T-cell (primary cell): ENCODE results near the gene MEI4. TPM values are rescaled to one million over a fixed set of nuclear protein-coding genes. Genes with fewer than 3 reads are reported as not detected.

Experiments
- ATAC-seq, 4 experiments: fragments of 200-7000 bp in 3 of 4; fragments of 150-1000 bp in 1 of 4; cut with Tn5 transposase; replicated peaks in 1 of 4; 1 replicate in 3 of 4; 2 replicates in 1 of 4; pipeline ENCODE4 v1.10.0; 2021; ENCODE audit warnings: moderate library complexity in 3 of 4, mild to moderate bottlenecking in 2 of 4, moderate number of reproducible peaks in 1 of 4
- CTCF ChIA-PET, 2 donors: fragments of 300-600 bp; sonication (Branson Sonifier 250); formaldehyde crosslinking; loops; one replicate each; lab custom pipeline; 2022; ENCODE audit warnings: antibody characterized with exemption in 2 of 2; lab: Charles Lee
- POLR2A ChIA-PET, 2 donors: fragments of 300-600 bp; sonication (Branson Sonifier 250); formaldehyde crosslinking; loops; one replicate each; lab custom pipeline; 2022; ENCODE audit warnings: antibody characterized with exemption in 2 of 2; lab: Charles Lee
- DNase-seq, 35 experiments: peaks; one replicate each; pipeline versions ENCODE4 v3.0.0 to v3.0.0-alpha.2; 2013 to 2023
- H3K27ac ChIP-seq: one replicate; pipeline ENCODE4 v1.5.1; 2013; ENCODE audit warnings: low read length
- H3K27me3 ChIP-seq, 2 experiments: replicated peaks in 1 of 2; 1 replicate in 1 of 2; 2 replicates in 1 of 2; pipeline versions ENCODE4 v1.6.1 to v1.7.0; 2013; ENCODE audit warnings: low read length in 1 of 2, mixed read lengths in 1 of 2; ENCODE audit not compliant: control insufficient read depth in 2 of 2, insufficient read depth in 2 of 2; ENCODE audit errors: extremely low read depth in 1 of 2
- H3K36me3 ChIP-seq, 2 donors: 1 replicate in 1 of 2; 2 replicates in 1 of 2; pipeline versions ENCODE4 v1.6.1 to v1.7.0; 2013; ENCODE audit warnings: low read length in 1 of 2; ENCODE audit not compliant: control insufficient read depth in 2 of 2, insufficient read depth in 1 of 2; ENCODE audit errors: extremely low read depth in 1 of 2
- H3K4me1 ChIP-seq, 2 experiments: 1 replicate in 1 of 2; 2 replicates in 1 of 2; pipeline versions ENCODE4 v1.6.1 to v1.7.0; 2013; ENCODE audit warnings: low read length in 2 of 2, mixed read lengths in 1 of 2; ENCODE audit not compliant: insufficient read depth in 2 of 2, control insufficient read depth in 1 of 2; ENCODE audit errors: extremely low read depth in 1 of 2
- H3K4me3 ChIP-seq, 2 donors: 1 replicate in 1 of 2; 2 replicates in 1 of 2; pipeline versions ENCODE4 v1.5.1 to v1.7.0; 2013; ENCODE audit warnings: mild to moderate bottlenecking in 2 of 2, low read length in 1 of 2, moderate library complexity in 1 of 2; ENCODE audit not compliant: control insufficient read depth in 1 of 2; ENCODE audit errors: extremely low read depth in 1 of 2
- H3K9me3 ChIP-seq: 2 replicates; pipeline ENCODE4 v1.7.0; 2013
- H3K27ac Mint-ChIP-seq, 2 donors: one replicate each; pipeline ENCODE4 v1.8.0; 2020 to 2021; ENCODE audit warnings: mild to moderate bottlenecking in 2 of 2, mixed read lengths in 2 of 2
- H3K27me3 Mint-ChIP-seq, 2 donors: one replicate each; pipeline ENCODE4 v1.8.0; 2021 to 2022; ENCODE audit warnings: mixed read lengths in 2 of 2
- H3K36me3 Mint-ChIP-seq: one replicate; pipeline ENCODE4 v1.8.0; 2021; ENCODE audit warnings: mixed read lengths
- H3K4me1 Mint-ChIP-seq, 3 donors: one replicate each; pipeline ENCODE4 v1.8.0; 2020 to 2022; ENCODE audit warnings: mixed read lengths in 3 of 3, mild to moderate bottlenecking in 1 of 3
- H3K4me3 Mint-ChIP-seq, 3 donors: one replicate each; pipeline ENCODE4 v1.8.0; 2020 to 2022; ENCODE audit warnings: mild to moderate bottlenecking in 3 of 3, mixed read lengths in 3 of 3, moderate library complexity in 3 of 3
- H3K9me3 Mint-ChIP-seq, 3 donors: one replicate each; pipeline ENCODE4 v1.8.0; 2020 to 2022; ENCODE audit warnings: mixed read lengths in 3 of 3
- WGBS: methylation state at CpG from one replicate; pipeline ENCODE4 v1.1.5; 2013; ENCODE audit warnings: missing lambda C conversion rate; ENCODE audit not compliant: insufficient coverage; 5-methylcytosine and 5-hydroxymethylcytosine counted together
- total RNA-seq, 35 experiments: library from RNA in 6 of 35; stranded (reverse) in 6 of 35; fragments of 120-200 nt in 1 of 35; gene quantifications; one replicate each; pipeline versions ENCODE4 v1.2.1 to v1.2.4 and lab custom pipeline; 2013 to 2026

Gene MEI4
- total RNA-seq, 5 donors from 2014 or later (not counting 1 experiment from before 2014, with no cell fraction given), result not detected

DNA sequence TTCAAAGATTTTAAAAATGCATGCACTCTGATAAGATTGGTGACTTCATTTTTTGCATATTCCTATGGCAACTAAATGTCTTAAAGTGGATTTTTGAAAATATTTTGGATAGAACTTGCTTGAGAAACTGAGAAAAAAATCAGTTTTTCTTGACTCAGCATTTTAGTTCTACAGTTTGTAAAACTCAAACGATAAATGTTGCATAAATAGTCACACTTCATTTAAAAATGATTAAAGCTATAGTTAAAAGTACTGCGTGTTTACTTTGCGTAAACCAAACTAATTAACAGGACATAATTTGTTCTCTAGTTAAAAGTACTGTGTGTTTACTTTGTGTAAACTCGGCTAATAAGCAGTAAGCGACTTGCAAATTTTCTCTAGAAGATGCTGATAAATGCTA is 28.3 kb upstream of the MEI4 start:
- Mint-ChIP-seq H3K27ac (no peak overlapping the region), H3K9me3 (peaks cover 0 to 10% (median 6%) of the 10 kb centered on the region in 3 donors), H3K27me3 (no peaks in the 10 kb centered on the region), H3K4me1 (no peaks in the 10 kb centered on the region), H3K36me3 (no peaks in the 10 kb centered on the region), H3K4me3 (no peak overlapping the region)
- no CpG with 5 or more reads among the region's 5 CpGs for WGBS
- Histone ChIP-seq H3K36me3 (no peaks in the 10 kb centered on the region), H3K4me3 (no peak overlapping the region), H3K4me1 (no peaks in the 10 kb centered on the region), H3K27me3 (no peaks in the 10 kb centered on the region), H3K9me3 (no peaks in the 10 kb centered on the region), H3K27ac (no peak overlapping the region)
- CTCF ChIA-PET, result no interaction called here
- POLR2A ChIA-PET, result no interaction called here
- ATAC-seq (no peak), DNase-seq (no peak)

DNA sequence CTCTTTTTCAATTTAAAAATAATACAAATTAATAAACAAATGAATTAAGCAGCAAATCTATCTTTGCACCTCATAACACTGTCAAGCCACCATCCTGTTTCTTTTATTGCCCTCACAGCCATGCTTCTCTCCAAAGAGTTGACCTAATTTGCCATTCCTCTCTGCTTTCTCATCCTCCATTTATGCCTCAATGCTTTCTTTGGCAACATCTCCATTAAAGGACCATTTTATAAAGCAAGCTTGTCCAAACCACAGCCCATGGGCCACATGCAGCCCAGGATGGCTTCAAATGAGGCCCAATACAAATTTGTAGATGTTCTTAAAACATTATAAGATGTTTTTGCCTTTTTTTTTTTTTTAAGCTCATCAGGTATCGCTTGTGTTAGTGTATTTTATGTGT is 26.4 kb upstream of the MEI4 start:
- H3K4me1 ChIP-seq, result no peaks in the 10 kb centered on the region
- H3K4me3 ChIP-seq, result no peak overlapping the region
- H3K9me3 Mint-ChIP-seq, result peaks cover 0 to 10% (median 4%) of the 10 kb centered on the region in 3 donors
- CTCF ChIA-PET, result no interaction called here
- no peak overlapping the region for H3K27ac Mint-ChIP-seq
- H3K9me3 ChIP-seq, result no peaks in the 10 kb centered on the region
- ATAC-seq (no peak), DNase-seq (no peak)
- H3K4me3 Mint-ChIP-seq, result no peak overlapping the region
- no peaks in the 10 kb centered on the region for H3K36me3 ChIP-seq
- no peaks in the 10 kb centered on the region for H3K27me3 ChIP-seq
- no CpG with 5 or more reads among the region's 1 CpG for WGBS
- H3K4me1 Mint-ChIP-seq, result no peaks in the 10 kb centered on the region
- POLR2A ChIA-PET, result no interaction called here
- H3K27ac ChIP-seq, result no peak overlapping the region
- H3K36me3 Mint-ChIP-seq, result no peaks in the 10 kb centered on the region
- no peaks in the 10 kb centered on the region for H3K27me3 Mint-ChIP-seq

DNA sequence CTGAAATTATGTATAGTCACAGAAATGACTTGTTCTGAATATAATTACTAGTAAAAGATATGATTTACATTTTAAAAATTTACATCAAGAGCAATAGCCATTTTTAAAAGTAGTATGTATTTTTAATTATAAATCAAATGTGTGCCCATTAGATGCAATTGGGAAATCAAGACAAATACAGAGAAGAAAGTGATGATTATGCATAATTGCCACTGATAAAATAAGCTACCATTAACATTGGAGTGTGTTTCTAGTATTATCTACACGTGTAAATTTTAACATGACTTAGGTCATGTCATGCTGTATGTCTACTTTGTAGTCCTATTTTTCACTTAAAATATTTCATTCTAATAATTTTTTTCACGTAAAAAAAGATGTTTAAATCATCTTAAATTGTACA is 22.8 kb upstream of the MEI4 start:
- H3K9me3 Mint-ChIP-seq, result peaks cover 0 to 10% (median 4%) of the 10 kb centered on the region in 3 donors
- ATAC-seq, result no peak

DNA sequence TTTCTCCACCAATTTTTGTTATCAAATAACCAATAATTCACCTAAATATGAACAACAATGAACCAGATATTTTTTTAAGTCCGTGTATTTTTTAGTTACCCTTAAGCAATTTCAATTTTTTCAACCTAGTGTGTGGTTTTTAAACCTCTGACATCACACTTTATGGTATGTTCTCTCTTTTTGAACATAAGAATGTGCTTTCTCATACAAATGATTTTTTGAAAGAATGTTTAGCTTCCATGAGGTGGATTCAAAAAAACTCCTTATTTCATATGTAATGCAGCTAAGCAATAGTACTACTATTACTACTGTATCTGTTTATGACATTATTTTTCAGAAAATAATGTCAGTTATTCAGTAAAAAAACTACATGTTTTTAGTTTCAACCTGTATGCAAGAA is 19.4 kb upstream of the MEI4 start:
- Mint-ChIP-seq H3K9me3 (no peaks in the 10 kb centered on the region), H3K36me3 (no peaks in the 10 kb centered on the region), H3K27ac (no peak overlapping the region), H3K4me1 (no peaks in the 10 kb centered on the region), H3K4me3 (no peak overlapping the region), H3K27me3 (no peaks in the 10 kb centered on the region)
- POLR2A ChIA-PET, result interaction anchor here in 1 of 2 donors (0.7 kb wide), 1 partner anchor 10 kb away, joined by 3 read pairs; no protein-coding TSS in a partner anchor
- no peak for DNase-seq
- ATAC-seq, result no peak
- no peaks in the 10 kb centered on the region for H3K4me1 ChIP-seq
- no CpG with 5 or more reads among the region's 1 CpG for WGBS
- no peak overlapping the region for H3K27ac ChIP-seq
- H3K4me3 ChIP-seq, result no peak overlapping the region
- no peaks in the 10 kb centered on the region for H3K27me3 ChIP-seq
- H3K9me3 ChIP-seq, result no peaks in the 10 kb centered on the region
- CTCF ChIA-PET, result no interaction called here
- H3K36me3 ChIP-seq, result no peaks in the 10 kb centered on the region

More for the DNA sequence above, 22.8 kb upstream of the MEI4 start:
- no peaks in the 10 kb centered on the region for H3K27me3 Mint-ChIP-seq
- DNase-seq, result no peak
- Histone ChIP-seq H3K36me3 (no peaks in the 10 kb centered on the region), H3K4me1 (no peaks in the 10 kb centered on the region), H3K4me3 (no peak overlapping the region), H3K9me3 (no peaks in the 10 kb centered on the region), H3K27me3 (no peaks in the 10 kb centered on the region), H3K27ac (no peak overlapping the region)
- no CpG with 5 or more reads among the region's 2 CpGs for WGBS
- no peaks in the 10 kb centered on the region for H3K36me3 Mint-ChIP-seq
- no peak overlapping the region for H3K27ac Mint-ChIP-seq
- H3K4me3 Mint-ChIP-seq, result no peak overlapping the region
- ChIA-PET POLR2A (no interaction called here), CTCF (no interaction called here)
- no peaks in the 10 kb centered on the region for H3K4me1 Mint-ChIP-seq

DNA sequence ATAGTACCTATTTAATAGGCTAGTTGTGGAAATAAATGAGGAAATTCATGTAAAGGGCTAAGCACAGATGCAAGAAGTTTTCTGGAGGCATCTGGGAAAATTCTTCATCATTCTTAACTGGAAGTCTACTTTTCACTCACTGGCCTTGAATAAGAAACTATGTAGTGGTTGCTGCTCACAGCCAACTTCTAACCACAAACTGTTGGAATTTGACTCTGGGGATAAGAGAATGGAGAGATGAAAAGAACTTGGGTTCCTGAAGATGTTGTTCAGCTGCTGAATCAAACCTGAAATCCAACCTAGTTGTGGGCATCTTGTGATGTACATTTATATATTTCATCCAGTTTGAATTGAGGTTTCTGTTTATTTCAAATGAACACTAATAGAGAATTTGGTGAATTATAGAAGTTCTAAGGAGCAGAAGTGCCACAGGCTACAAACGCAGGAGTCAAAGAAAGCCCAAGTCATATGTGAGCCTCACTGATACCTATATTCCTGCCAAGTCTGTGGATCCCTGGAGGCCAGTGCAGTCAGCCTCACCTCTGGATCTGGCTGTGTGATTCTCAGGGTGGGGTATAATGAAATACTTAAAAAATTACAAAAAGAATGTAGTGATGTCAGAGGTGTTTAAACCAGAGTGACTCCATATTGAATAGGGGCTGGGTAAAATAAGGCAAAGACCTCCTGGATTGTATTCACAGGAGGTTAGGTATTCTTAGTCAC is 18.7 kb upstream of the MEI4 start:
- Mint-ChIP-seq H3K27me3 (no peaks in the 10 kb centered on the region), H3K9me3 (no peaks in the 10 kb centered on the region), H3K4me3 (no peak overlapping the region), H3K4me1 (no peaks in the 10 kb centered on the region), H3K27ac (no peak overlapping the region), H3K36me3 (no peaks in the 10 kb centered on the region)
- no peaks in the 10 kb centered on the region for H3K27me3 ChIP-seq
- ChIA-PET CTCF (no interaction called here), POLR2A (no interaction called here)
- no peak overlapping the region for H3K27ac ChIP-seq
- no CpG with 5 or more reads among the region's 1 CpG for WGBS
- no peaks in the 10 kb centered on the region for H3K9me3 ChIP-seq
- DNase-seq (no peak), ATAC-seq (no peak)
- H3K4me3 ChIP-seq, result no peak overlapping the region
- H3K4me1 ChIP-seq, result no peaks in the 10 kb centered on the region
- no peaks in the 10 kb centered on the region for H3K36me3 ChIP-seq

DNA sequence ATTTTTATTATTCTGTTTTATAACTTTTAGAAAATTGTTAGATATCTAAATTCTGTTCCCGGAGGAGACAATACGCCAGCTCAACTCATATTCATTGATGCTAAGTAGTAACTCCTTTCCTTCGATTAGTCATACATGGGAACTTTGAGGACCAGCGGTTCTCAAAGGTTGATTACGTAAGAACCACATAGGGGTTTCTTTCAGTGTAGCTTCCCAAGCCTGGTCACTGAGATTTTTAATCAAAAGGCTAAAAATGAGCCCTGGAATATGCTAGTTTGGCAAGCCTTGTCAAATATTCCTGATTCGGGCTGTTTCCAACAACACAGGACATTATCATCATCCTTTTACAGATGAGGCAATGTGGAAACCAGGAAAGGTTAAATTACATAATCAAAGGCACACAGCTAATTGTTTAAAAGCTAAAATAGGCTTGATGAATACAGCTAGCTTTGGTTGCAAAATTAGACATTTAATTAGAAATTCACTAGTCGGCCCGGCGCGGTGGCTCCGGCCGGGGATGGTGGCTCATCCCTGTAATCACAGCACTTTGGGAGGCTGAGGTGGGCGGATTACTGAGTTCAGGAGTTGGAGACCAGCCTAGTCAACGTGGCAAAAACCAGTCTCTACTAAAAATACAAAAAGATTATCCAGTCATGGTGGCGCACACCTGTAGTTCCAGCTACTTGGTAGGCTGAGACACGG is 14.6 kb upstream of the MEI4 start:
- Histone ChIP-seq H3K36me3 (no peaks in the 10 kb centered on the region), H3K4me3 (no peak overlapping the region), H3K27me3 (no peaks in the 10 kb centered on the region), H3K9me3 (no peaks in the 10 kb centered on the region), H3K4me1 (no peaks in the 10 kb centered on the region), H3K27ac (no peak overlapping the region)
- Mint-ChIP-seq H3K27ac (no peak overlapping the region), H3K4me3 (no peak overlapping the region), H3K27me3 (no peaks in the 10 kb centered on the region), H3K9me3 (peaks cover 0 to 4% (median 0%) of the 10 kb centered on the region in 3 donors), H3K36me3 (no peaks in the 10 kb centered on the region), H3K4me1 (no peaks in the 10 kb centered on the region)
- WGBS, result 93% methylated on average over 9 of the region's 16 CpGs
- CTCF ChIA-PET, result no interaction called here
- ATAC-seq (no peak), DNase-seq (no peak)
- POLR2A ChIA-PET, result no interaction called here
